HG02884 (cell line): Measurements from ENCODE around the gene PLPPR5.

Experiments used
- ATAC-seq: cut with Tn5 transposase; IDR thresholded peaks from one replicate; pipeline ENCODE4 v1.9.1; 2021; ENCODE audit warnings: mild to moderate bottlenecking, moderate library complexity; ENCODE audit not compliant: unreplicated experiment

PLPPR5 gene

GRCh38 chr1:98969798-98970490 lies 34.7 kb downstream of the PLPPR5 start:
- no peak for ATAC-seq

DNA sequence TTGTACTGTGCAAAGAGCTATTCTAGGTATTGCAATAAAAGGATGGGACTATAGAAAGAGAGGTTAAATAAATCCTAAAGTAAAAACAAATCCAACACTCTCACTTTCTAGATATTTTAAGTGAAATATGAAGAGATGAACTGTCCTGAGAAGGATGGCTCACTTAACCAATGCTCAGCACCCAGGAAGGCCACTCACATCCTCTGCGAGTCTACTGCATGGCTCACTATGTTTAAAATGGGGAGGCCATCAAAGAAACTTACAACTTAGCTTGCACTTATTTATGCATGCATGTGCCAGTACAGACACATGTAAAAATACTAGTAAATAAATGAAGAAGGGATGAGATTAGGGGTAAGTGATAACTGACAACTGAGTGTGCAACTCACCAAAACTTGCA lies 37.5 kb downstream of the PLPPR5 start:
- ATAC-seq, result no peak

- no peak for ATAC-seq
Observed at GRCh38 chr1:98965394-98965793, 39.3 kb downstream of the PLPPR5 start.

GRCh38 chr1:98964198-98964597 lies 40.5 kb downstream of the PLPPR5 start:
- ATAC-seq, result no peak

DNA sequence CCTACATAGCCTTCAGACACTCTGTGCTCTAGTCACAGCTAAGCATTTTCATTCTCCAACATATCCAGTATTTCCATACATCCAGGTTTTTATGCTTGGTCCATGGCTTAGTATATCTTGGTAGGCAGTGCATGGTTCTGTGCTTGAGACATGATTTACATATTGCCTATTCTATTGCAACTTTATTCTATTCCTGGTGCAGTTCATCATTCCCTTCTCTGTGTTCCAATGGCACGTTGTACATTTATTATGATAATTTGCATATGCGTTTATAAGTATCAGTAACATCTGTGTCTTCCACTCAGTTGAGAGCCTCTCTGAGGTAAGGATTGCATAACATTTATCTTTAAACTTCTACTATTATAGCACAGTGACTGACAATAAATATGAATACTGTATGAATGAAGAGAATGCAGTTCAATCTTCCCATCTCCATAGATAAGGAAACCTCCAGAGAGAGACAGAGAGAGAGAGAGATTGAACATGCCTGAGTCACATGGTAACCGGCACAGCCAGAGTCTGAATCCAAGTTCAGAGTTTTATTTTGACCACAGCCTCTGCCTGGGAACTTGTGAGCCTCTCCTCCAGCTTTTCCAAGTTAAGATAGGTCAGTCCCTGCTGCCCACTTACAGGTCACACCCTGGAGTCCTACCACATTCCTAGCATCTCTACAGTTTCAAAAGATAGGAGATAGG lies 41.5 kb downstream of the PLPPR5 start:
- ATAC-seq, result no peak

- ATAC-seq, result no peak
Observed at GRCh38 chr1:98962156-98962555, 42.5 kb downstream of the PLPPR5 start.

DNA sequence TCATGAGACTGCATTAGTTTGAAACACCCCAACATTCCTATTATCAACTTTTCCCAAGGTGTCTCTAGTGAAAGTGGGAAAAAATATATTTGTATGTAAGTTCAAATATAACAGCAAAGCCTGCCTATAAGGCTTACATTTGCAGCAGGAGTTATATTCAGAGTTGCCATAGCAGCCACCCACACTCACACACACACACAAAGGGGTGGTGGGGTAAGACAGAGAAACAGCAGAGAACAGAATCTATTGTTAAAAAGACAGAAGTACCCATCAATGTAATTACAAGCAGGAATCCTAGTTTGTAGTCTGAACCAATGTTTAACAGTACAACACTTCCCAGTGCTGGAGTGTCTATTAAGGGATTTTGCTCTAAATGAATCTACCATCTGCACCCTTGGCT lies 55.0 kb downstream of the PLPPR5 start:
- no peak for ATAC-seq

DNA sequence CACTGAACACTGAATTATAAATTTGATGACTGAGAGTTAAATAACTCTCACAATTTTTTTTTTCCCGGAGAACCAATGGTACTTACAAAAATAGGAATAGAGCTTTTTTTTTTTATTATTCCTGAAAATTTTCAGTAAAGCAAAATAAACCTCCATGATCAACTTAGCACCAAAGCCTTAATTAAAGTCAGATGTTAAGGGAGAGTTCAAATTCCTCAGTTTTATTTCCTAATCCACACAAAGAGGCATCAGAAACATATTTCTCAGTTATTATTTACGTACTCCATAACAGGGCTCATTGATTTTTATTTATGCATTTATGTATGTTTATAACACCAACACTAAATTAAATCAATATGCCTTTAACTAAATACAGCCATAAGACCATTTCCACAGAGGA lies 55.5 kb downstream of the PLPPR5 start:
- ATAC-seq, result no peak

DNA sequence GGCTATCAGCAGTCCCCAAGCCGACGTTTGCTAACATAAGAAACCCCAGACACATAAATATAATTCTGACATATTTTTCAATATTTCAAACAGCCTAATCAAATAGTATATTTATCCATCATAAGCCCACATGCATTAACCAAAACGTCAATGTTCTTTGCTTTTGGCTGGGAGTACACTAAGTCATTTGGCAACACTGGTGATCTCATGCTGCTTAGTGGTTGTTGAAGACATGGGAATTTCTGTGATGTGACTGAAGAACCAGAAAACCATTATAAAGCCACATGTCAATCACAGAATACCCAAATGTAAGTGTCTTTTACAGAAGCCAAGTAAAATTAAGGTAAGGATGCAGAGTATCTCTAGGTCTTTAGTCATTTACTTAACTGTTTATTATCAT lies 57.6 kb downstream of the PLPPR5 start:
- no peak for ATAC-seq

- ATAC-seq, result no peak
Observed at GRCh38 chr1:98940722-98941079, 64.0 kb downstream of the PLPPR5 start.

DNA sequence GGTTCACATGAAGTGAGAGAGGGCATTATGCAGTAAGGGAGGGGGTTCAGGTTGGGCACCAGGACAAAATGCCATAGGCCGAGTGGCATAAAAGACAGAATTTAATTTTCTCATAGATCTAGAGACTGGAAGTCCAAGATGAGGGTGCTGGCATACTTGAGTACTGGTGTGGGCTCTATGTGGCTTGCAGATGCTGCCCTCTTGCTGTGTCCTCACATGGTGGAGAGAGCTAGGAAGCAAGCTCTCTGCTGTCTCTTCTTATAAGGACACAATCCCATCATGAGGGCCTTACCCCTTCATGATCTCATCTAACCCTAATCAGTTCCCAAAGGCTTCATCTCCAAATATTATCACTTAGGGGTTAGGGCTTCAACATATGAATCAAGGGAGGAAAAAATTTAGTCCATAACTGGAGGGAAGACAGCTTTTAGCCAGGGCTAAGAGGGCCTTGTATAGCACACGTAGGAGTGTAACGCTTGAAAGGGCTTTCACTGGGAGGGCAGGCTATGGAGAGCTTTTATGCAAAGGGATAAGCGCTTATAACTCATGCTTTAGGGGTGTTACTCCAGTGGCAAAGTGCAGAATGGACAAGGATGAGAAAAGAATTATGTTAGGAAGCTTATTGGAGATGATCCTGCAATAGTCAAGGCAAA lies 64.5 kb downstream of the PLPPR5 start:
- ATAC-seq, result no peak

GRCh38 chr1:98939471-98939870 lies 65.2 kb downstream of the PLPPR5 start:
- ATAC-seq, result no peak

DNA sequence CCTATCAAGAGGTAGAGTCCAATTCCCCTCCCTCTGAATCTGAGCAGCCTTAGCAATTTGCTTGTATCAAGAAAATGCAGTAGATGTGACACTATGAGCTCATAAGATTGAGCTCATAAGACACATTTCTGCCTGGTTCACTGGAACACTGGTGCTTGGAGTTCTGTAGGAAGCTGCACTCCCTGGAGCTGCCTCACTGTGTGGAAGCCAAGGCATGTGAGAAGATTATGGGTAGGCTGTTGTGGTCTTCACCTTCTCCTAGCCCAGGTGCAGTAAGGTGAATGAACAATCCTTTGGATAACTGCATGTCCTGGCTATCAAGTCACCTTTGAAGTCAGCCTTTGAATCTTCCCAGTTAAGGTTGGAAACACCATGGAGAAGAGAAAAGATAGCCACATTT lies 67.3 kb downstream of the PLPPR5 start:
- no peak for ATAC-seq

DNA sequence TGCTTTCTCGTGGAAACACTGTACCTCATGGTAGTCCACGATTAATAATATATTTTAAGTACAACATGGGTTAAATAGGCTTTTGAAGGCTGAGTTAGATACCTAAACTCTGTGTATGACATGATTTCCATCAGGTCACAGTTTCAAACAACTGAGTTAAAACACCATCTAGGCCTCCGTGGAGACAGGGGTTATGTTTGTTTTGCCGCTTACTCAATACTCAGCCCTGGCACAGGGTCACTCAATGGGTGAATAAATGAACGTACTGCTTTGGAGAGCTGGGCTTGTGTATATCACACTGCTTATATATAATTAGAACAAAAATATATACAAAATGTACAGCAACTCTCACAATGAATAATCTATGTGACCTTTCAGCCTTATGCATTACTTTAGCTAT lies 72.5 kb downstream of the PLPPR5 start:
- no peak for ATAC-seq

DNA sequence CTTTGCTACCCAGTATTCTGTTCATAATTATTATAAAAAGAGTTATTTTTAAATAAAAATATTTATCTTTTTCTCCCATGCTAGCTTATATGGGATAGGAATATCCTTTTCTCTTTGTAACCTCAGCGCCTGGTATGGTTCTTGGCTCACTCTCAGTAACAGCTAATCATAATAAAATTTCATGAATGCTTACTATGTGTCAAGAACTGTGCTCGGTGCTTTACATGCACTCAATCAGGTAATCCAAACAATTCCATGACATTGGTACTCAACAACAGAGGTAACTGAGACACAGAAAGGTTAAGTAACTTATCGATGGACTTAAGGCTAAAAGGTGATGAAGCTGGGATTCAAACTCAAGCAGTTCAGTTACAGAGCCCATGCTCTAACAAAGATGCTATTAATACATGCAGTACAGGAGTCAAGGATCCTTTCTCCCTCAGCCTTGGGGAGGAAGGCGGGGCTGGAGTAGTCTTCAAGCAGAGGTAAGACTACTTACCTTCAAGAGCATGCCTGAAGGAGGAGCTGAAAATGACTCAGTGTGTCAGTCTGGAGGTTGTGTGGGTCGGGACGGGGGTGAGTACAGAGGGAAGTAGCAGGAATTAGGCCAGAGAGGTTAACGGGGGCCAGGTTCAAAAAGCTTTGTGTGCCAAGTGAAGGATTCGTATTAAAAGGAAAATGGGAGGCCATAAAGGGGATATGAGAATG lies 73.4 kb downstream of the PLPPR5 start:
- ATAC-seq, result no peak

DNA sequence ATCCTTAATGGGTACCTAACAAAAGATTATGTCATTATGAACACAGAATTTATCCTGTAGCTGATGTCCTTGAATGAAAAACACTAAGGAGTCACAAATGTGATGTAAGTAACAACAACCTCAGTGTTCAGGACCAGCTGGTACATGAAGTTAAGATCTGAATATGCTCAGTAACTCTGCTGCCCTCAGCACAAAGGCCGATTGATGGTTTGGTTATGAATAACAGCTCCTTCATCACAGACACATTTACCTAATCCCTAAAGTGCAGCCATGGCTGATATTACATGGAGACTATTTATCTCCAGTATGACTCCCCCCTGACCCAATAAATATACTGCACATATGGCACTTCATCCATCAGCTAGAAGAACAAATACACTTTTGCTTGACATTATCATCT lies 75.2 kb downstream of the PLPPR5 start:
- no peak for ATAC-seq

DNA sequence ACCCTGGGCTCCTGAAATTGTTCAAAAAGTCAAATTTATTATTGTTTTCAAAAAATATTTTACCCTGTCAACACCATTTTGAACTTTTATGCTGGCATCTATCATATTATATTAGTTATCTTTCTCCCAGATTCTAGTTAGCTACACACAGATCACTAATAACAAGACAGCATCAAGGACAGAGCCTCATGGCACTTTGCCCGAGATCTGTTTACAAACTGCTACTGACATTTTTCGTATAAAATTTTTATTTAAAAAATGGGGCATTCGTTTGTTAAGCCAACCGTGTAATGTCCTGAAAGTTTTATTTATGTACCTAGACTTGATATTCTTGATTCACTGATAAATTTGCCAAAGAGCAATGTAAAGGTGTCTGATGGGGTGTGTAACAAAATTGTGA lies 78.1 kb downstream of the PLPPR5 start:
- no peak for ATAC-seq

GRCh38 chr1:98924977-98925376 lies 79.7 kb downstream of the PLPPR5 start:
- ATAC-seq, result no peak

DNA sequence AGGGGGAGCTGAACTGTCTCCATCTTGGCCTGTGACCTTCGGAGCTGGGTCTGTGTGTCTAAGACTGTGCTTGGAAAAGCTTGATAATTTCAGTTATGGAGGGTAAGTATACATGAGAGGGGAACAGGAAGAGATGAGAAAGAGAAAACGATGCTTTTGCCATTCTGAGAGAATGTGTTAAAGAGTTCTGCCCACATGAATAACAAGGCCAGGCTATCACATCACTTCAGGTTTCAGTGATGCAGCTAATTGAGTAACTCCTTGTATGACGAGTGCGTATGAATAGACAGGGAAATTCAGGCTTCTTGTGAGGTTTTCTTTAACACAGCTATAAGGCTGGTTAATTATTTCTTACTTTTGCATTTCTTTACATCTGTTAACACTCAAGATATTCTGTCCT lies 81.0 kb downstream of the PLPPR5 start:
- ATAC-seq, result no peak

DNA sequence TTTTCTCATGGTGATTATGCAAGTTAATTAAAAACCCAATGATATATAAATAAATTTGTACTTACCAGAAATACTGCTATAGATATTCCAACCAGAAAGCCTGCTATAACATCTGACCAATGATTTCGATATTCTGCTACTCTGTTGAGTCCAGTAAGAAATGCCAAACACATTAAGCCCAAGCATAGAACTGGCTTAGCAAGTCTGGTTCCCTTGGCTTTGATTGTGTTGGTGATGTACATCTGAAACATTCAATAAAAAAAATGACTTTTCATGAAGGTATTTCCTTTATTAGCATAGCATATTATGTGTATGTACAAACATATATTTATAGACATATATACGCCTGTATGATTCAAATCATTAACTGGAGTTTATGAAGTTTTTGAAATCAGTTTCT lies 82.8 kb downstream of the PLPPR5 start:
- ATAC-seq, result no peak

DNA sequence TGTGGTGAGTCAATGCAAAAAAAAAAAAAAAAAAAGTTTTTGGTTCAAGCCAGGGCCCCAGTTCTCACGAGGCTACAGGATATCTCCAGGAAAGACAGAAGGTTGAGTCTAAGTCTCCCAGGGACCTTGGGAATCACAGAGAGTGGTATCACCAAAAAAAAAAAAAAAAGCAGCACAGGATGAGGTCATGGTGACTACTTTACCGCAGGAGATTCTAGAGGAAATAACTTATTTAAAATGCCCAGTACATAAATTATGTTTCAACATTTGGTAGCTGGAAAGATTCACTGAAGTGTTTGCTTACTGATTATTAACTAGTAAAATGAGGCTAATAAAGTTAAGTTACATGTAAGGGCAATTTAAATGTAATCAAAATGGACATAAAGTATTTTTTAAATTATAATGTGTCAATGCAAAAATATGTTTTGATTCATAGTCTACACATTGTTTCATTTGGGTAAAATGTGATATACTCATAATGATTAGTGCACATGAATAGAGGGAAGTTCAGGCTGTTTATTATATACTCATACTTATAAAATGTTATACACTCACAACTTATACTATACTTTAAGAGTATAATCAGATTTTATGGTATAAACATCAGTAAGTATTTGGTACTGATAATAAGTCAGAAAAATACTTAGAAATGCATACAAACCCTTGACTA lies 84.1 kb downstream of the PLPPR5 start:
- no peak for ATAC-seq
